ENCODE results near the gene GLG1. TPM values are rescaled to one million over a fixed set of nuclear protein-coding genes. Genes with fewer than 3 reads are reported as not detected.
A peak's percentile ranks its signal among the peaks of the same experiment; 100 is the strongest.

GLG1 gene
- total and polyA plus RNA-seq, 2 experiments from 2014 or later = 140 to 167 TPM

DNA sequence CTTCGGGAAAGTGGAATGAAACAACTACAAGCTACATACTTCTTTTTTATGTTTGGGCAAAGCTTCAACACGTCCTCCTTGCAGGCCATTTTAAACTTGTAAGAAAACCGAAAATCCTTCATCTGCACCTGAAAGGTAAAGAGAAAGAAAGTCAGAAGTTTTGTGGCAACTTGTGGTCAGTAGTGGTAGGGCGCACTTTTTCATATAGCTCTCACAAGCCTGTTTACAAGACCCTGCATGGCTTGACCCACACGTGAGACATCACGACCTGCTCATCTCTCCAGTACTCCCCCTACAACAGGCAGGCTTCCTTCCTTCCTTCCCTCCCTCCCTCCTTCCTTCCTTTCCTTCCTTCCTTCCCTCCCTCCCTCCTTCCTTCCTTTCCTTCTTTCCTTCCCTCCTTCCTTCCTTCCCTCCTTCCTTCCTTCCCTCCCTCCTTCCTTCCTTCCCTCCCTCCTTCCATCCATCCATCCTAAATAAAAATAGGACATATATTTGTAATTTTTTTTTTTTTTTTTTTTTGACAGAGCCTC lies 136.9 kb downstream of the GLG1 start:
- H3K4me3 ChIP-seq = no peak overlapping the region
- H3K27ac ChIP-seq = no peak overlapping the region
- TF ChIP-seq, protein P1, sequence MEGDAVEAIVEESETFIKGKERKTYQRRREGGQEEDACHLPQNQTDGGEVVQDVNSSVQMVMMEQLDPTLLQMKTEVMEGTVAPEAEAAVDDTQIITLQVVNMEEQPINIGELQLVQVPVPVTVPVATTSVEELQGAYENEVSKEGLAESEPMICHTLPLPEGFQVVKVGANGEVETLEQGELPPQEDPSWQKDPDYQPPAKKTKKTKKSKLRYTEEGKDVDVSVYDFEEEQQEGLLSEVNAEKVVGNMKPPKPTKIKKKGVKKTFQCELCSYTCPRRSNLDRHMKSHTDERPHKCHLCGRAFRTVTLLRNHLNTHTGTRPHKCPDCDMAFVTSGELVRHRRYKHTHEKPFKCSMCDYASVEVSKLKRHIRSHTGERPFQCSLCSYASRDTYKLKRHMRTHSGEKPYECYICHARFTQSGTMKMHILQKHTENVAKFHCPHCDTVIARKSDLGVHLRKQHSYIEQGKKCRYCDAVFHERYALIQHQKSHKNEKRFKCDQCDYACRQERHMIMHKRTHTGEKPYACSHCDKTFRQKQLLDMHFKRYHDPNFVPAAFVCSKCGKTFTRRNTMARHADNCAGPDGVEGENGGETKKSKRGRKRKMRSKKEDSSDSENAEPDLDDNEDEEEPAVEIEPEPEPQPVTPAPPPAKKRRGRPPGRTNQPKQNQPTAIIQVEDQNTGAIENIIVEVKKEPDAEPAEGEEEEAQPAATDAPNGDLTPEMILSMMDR (IDR thresholded peaks at IDR 0.05; ENCODE audit: low read depth, low read length) = no peak
- H3K36me3 ChIP-seq = peaks cover 60% of the 10 kb centered on the region
- no peaks in the 10 kb centered on the region for H3K9me3 ChIP-seq (ENCODE audit: low read depth)
- DNase-seq (ENCODE audit: low read depth in 1 of 2, low spot score in 1 of 2) = no peak
- H3K4me1 ChIP-seq (ENCODE audit: low read depth) = no peaks in the 10 kb centered on the region
- no peaks in the 10 kb centered on the region for H3K27me3 ChIP-seq

- H3K4me1 ChIP-seq (ENCODE audit: low read depth) = peaks cover 8% of the 10 kb centered on the region
- H3K36me3 ChIP-seq = peaks cover 55% of the 10 kb centered on the region
- no peak for DNase-seq (ENCODE audit: low read depth in 1 of 2, low spot score in 1 of 2)
- no peaks in the 10 kb centered on the region for H3K9me3 ChIP-seq (ENCODE audit: low read depth)
- no peak overlapping the region for H3K4me3 ChIP-seq
- TF ChIP-seq, protein P1 (IDR thresholded peaks at IDR 0.05; ENCODE audit: low read depth, low read length) = no peak
- no peak overlapping the region for H3K27ac ChIP-seq
- no peaks in the 10 kb centered on the region for H3K27me3 ChIP-seq
Observed at GRCh38 chr16:74468807-74469525, 137.9 kb downstream of the GLG1 start.

- H3K27me3 ChIP-seq = no peaks in the 10 kb centered on the region
- no peak for DNase-seq (ENCODE audit: low read depth in 1 of 2, low spot score in 1 of 2)
- no peak overlapping the region for H3K4me3 ChIP-seq
- H3K4me1 ChIP-seq (ENCODE audit: low read depth) = peaks cover 10% of the 10 kb centered on the region
- H3K36me3 ChIP-seq = peaks cover 64% of the 10 kb centered on the region
- H3K27ac ChIP-seq = no peak overlapping the region
- H3K9me3 ChIP-seq (ENCODE audit: low read depth) = no peaks in the 10 kb centered on the region
- TF ChIP-seq, protein P1 (IDR thresholded peaks at IDR 0.05; ENCODE audit: low read depth, low read length) = no peak
Observed at GRCh38 chr16:74466872-74467271, 140.0 kb downstream of the GLG1 start.

DNA sequence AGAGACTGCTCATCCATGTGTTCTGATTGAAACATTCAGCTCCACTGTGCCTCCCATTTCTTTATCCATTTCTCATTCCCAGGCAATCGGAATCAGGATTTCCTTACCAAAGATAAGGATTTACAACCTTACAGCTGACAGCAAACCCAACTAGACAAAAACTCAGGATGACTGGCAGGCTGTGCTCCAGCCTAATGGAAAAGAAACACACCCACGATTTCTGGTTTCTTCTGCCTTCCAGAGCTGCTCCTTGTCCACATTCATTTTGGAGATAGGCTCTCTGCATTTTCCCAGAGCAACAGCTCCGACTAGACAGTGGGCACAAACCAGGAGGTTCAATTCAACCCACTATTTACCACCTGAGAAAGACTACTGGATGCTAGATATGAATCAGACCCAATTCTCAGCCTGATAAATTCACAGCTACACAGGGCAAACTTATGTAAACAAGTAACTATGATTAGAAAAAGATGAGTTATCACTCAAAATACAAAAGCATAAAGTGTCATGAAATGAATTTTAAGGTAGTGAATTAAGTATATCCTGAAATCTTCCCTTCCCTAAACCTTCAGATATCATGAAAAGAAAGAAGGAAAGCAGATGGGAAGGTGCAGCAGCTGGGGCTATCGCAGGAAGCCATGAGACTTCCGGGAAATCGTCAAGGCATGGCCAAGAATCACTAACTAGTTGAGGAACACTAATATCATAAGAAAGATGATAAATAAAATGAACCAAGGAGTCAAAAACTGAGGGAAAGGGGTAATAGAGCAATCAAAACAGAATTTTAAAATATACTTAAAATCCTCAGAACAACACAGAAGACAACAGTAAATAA lies 140.8 kb downstream of the GLG1 start:
- no peak for DNase-seq (ENCODE audit: low read depth in 1 of 2, low spot score in 1 of 2)
- no peaks in the 10 kb centered on the region for H3K9me3 ChIP-seq (ENCODE audit: low read depth)
- H3K4me1 ChIP-seq (ENCODE audit: low read depth) = peaks cover 10% of the 10 kb centered on the region
- peaks cover 62% of the 10 kb centered on the region for H3K36me3 ChIP-seq
- TF ChIP-seq, protein P1 (IDR thresholded peaks at IDR 0.05; ENCODE audit: low read depth, low read length) = no peak
- H3K27me3 ChIP-seq = no peaks in the 10 kb centered on the region
- H3K4me3 ChIP-seq = no peak overlapping the region
- H3K27ac ChIP-seq = no peak overlapping the region

GRCh38 chr16:74465281-74465680 lies 141.6 kb downstream of the GLG1 start:
- Histone ChIP-seq H3K27me3 (no peaks in the 10 kb centered on the region), H3K4me3 (no peak overlapping the region), H3K36me3 (peaks cover 62% of the 10 kb centered on the region), H3K4me1 (ENCODE audit: low read depth) (peaks cover 10% of the 10 kb centered on the region), H3K27ac (no peak overlapping the region), H3K9me3 (ENCODE audit: low read depth) (no peaks in the 10 kb centered on the region)
- DNase-seq (ENCODE audit: low read depth in 1 of 2, low spot score in 1 of 2) = peak in 1 of 2 donors; percentile 8
- TF ChIP-seq, protein P1 (IDR thresholded peaks at IDR 0.05; ENCODE audit: low read depth, low read length) = no peak
